Stomach (tissue), 4 donors: ENCODE measurements around the gene TAF4B.

Experiments used
- CTCF ChIP-seq, 7 experiments: fragments of 450-650 bp in 4 of 7; fragments of 200-600 bp in 3 of 7; sonication (generic) in 3 of 7; IDR thresholded peaks; one replicate each; pipeline ENCODE4 v1.5.1; 2016 to 2019; ENCODE audit warnings: antibody characterized with exemption in 7 of 7, control low read depth in 2 of 7, mild to moderate bottlenecking in 1 of 7
- EP300 ChIP-seq: sonication (generic); formaldehyde crosslinking; IDR thresholded peaks from one replicate; pipeline ENCODE4 v1.6.1; 2017; ENCODE audit warnings: antibody characterized with exemption
- POLR2A ChIP-seq, 4 donors: fragments of 450-650 bp; IDR thresholded peaks; one replicate each; pipeline ENCODE4 v1.6.1; 2016; ENCODE audit warnings: antibody characterized with exemption in 4 of 4, control low read depth in 2 of 4, mild to moderate bottlenecking in 1 of 4, moderate library complexity in 1 of 4
- POLR2AphosphoS5 ChIP-seq, 3 donors: sonication (generic); formaldehyde crosslinking; IDR thresholded peaks; one replicate each; pipeline ENCODE4 v1.6.1; 2016; ENCODE audit warnings: antibody characterized with exemption in 3 of 3

- TF ChIP-seq CTCF (IDR thresholded peaks at IDR 0.05) (no peak), POLR2A (IDR thresholded peaks at IDR 0.05) (no peak), POLR2AphosphoS5 (IDR thresholded peaks at IDR 0.05) (no peak), EP300 (no peak)
Measured at GRCh38 chr18:26196605-26197004, 29.6 kb upstream of the TAF4B start.
